ENCODE results near the gene ANKUB1.

GRCh38 chr3:149736175-149736952, 56.0 kb downstream of the ANKUB1 start:
- TF ChIP-seq, protein P1, sequence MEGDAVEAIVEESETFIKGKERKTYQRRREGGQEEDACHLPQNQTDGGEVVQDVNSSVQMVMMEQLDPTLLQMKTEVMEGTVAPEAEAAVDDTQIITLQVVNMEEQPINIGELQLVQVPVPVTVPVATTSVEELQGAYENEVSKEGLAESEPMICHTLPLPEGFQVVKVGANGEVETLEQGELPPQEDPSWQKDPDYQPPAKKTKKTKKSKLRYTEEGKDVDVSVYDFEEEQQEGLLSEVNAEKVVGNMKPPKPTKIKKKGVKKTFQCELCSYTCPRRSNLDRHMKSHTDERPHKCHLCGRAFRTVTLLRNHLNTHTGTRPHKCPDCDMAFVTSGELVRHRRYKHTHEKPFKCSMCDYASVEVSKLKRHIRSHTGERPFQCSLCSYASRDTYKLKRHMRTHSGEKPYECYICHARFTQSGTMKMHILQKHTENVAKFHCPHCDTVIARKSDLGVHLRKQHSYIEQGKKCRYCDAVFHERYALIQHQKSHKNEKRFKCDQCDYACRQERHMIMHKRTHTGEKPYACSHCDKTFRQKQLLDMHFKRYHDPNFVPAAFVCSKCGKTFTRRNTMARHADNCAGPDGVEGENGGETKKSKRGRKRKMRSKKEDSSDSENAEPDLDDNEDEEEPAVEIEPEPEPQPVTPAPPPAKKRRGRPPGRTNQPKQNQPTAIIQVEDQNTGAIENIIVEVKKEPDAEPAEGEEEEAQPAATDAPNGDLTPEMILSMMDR (IDR thresholded peaks at IDR 0.05) = no peak
- TF ChIP-seq POLR2A (IDR thresholded peaks at IDR 0.05) (no peak), POLR2AphosphoS5 (IDR thresholded peaks at IDR 0.05) (no peak)
